HCT116 (cell line): ENCODE data around the gene PCDHB2. TPM values are rescaled to one million over a fixed set of nuclear protein-coding genes. Genes with fewer than 3 reads are reported as not detected.
A peak's percentile ranks its signal among the peaks of the same experiment; 100 is the strongest.

Experiments
- ATAC-seq: fragments of 200-7000 bp; cut with Tn5 transposase; 2 replicates; pipeline ENCODE4 v1.9.1; 2020; ENCODE audit warnings: mild to moderate bottlenecking, moderate library complexity
- Bru-seq: library from RNA; stranded (reverse); fragments of 400-500 nt; gene quantifications from one replicate; lab custom pipeline; 2021; lab: Mats Ljungman, UMichigan
- BruChase-seq, 2 experiments: library from RNA; stranded (reverse); fragments of 400-500 nt; gene quantifications; one replicate each; lab custom pipeline; 2021; lab: Mats Ljungman, UMichigan
- BruUV-seq: library from RNA; stranded (reverse); fragments of 400-500 nt; replicated peaks from 2 replicates; lab custom pipeline; 2021; lab: Mats Ljungman, UMichigan
- CTCF ChIA-PET: fragments of 300-600 bp; sonication (Branson Sonifier 250); formaldehyde crosslinking; loops from one replicate; lab custom pipeline; 2021; ENCODE audit warnings: antibody characterized with exemption; lab: Charles Lee
- POLR2A ChIA-PET: fragments of 300-600, 350-600 bp; sonication (Branson Sonifier 250); formaldehyde crosslinking; loops from one replicate; lab custom pipeline; 2021; ENCODE audit warnings: antibody characterized with exemption; lab: Charles Lee
- RAD21 ChIA-PET, 2 experiments: fragments of 300-600 bp; sonication (Branson Sonifier 250); formaldehyde crosslinking; loops; one replicate each; lab custom pipeline; 2023; ENCODE audit warnings: low total read pairs in 2 of 2; ENCODE audit not compliant: uncharacterized antibody in 2 of 2, unreplicated experiment in 2 of 2, low non-redundant PET in 1 of 2; lab: Charles Lee
- DNase-seq: peaks from one replicate; pipeline ENCODE4 v3.0.0-alpha.2; 2010; ENCODE audit warnings: low read depth, low spot score
- H2AFZ ChIP-seq: fragments of 200-600 bp; shearing (Covaris generic), sonication (generic); 2 replicates; pipeline ENCODE4 v1.6.1; 2017; ENCODE audit warnings: low read depth, mixed run types, mixed read lengths, antibody characterized with exemption, low read length; ENCODE audit not compliant: poor library complexity, severe bottlenecking
- H3K27ac ChIP-seq: 2 replicates; pipeline ENCODE4 v1.5.1; 2012; ENCODE audit warnings: low read depth, low read length
- H3K27me3 ChIP-seq: fragments of 200-600 bp; sonication (generic); 2 replicates; pipeline ENCODE4 v1.6.1; 2016; ENCODE audit warnings: mixed run types, low read length, mixed read lengths; ENCODE audit not compliant: insufficient read depth
- H3K36me3 ChIP-seq, 2 experiments: fragments of 200-500 bp in 1 of 2; fragments of 200-600 bp in 1 of 2; sonication (Bioruptor generic) in 1 of 2; sonication (generic) in 1 of 2; 2 replicates each; pipeline versions ENCODE4 v1.5.1 to v1.6.1; 2014 to 2016; ENCODE audit warnings: low read length in 2 of 2, inconsistent platforms in 1 of 2, mixed read lengths in 1 of 2, mixed run types in 1 of 2; ENCODE audit not compliant: insufficient read depth in 2 of 2, control insufficient read depth in 1 of 2
- H3K4me1 ChIP-seq, 2 experiments: fragments of 200-600 bp in 1 of 2; sonication (generic) in 1 of 2; 2 replicates each; pipeline versions ENCODE4 v1.5.1 to v1.6.1; 2012 to 2017; ENCODE audit warnings: low read length in 2 of 2, inconsistent platforms in 1 of 2, mild to moderate bottlenecking in 1 of 2, mixed read lengths in 1 of 2, mixed run types in 1 of 2, moderate library complexity in 1 of 2; ENCODE audit not compliant: insufficient read depth in 2 of 2, control insufficient read depth in 1 of 2
- H3K4me2 ChIP-seq: fragments of 200-600 bp; sonication (generic); 2 replicates; pipeline ENCODE4 v1.6.1; 2017; ENCODE audit warnings: mixed run types, low read length, mixed read lengths
- H3K4me3 ChIP-seq, 2 experiments: fragments of 200-600 bp in 1 of 2; sonication (generic) in 1 of 2; replicated peaks in 1 of 2; 2 replicates each; pipeline ENCODE4 v1.5.1; 2011 to 2016; ENCODE audit warnings: low read length in 2 of 2, control low read depth in 1 of 2, low read depth in 1 of 2, mild to moderate bottlenecking in 1 of 2, mixed read lengths in 1 of 2, mixed run types in 1 of 2
- H3K79me2 ChIP-seq: fragments of 200-600 bp; sonication (generic); 2 replicates; pipeline ENCODE4 v1.6.1; 2017; ENCODE audit warnings: mild to moderate bottlenecking, mixed run types, low read length, moderate library complexity, mixed read lengths; ENCODE audit not compliant: insufficient read depth
- H3K9ac ChIP-seq: fragments of 200-600 bp; sonication (generic); 2 replicates; pipeline ENCODE4 v1.6.1; 2016; ENCODE audit warnings: low read length, mixed read lengths
- H3K9me2 ChIP-seq: fragments of 200-600 bp; sonication (generic), shearing (Covaris generic); 2 replicates; pipeline ENCODE4 v1.6.1; 2017; ENCODE audit warnings: mixed run types, mild to moderate bottlenecking, moderate library complexity; ENCODE audit not compliant: insufficient read depth
- H3K9me3 ChIP-seq, 2 experiments: fragments of 200-500 bp in 1 of 2; fragments of 200-600 bp in 1 of 2; sonication (Bioruptor generic) in 1 of 2; sonication (generic) in 1 of 2; 2 replicates each; pipeline ENCODE4 v1.6.1; 2014 to 2017; ENCODE audit warnings: low read length in 2 of 2, mixed read lengths in 2 of 2, inconsistent platforms in 1 of 2, low read depth in 1 of 2, mild to moderate bottlenecking in 1 of 2, mixed run types in 1 of 2, moderate library complexity in 1 of 2; ENCODE audit not compliant: control insufficient read depth in 1 of 2, insufficient read depth in 1 of 2
- H4K20me1 ChIP-seq: fragments of 200-600 bp; sonication (generic), shearing (Covaris generic); 2 replicates; pipeline ENCODE4 v1.6.1; 2017; ENCODE audit warnings: mixed run types, mild to moderate bottlenecking, moderate library complexity; ENCODE audit not compliant: insufficient read depth
- CBX3 ChIP-seq: IDR thresholded peaks from 2 replicates; pipeline ENCODE4 v1.6.1; 2012; ENCODE audit warnings: low read depth
- EGR1 ChIP-seq: IDR thresholded peaks from 2 replicates; pipeline ENCODE4 v1.6.1; 2012; ENCODE audit warnings: low read depth
- EZH2 ChIP-seq: fragments of 200-600 bp; sonication (generic); IDR thresholded peaks from 2 replicates; pipeline ENCODE4 v1.6.1; 2017; ENCODE audit warnings: antibody characterized with exemption, mixed run types
- JUND ChIP-seq: IDR thresholded peaks from 2 replicates; pipeline ENCODE4 v1.6.1; 2012
- POLR2A ChIP-seq: IDR thresholded peaks from 2 replicates; pipeline ENCODE4 v1.7.0; 2011; ENCODE audit warnings: borderline replicate concordance; ENCODE audit not compliant: insufficient read depth, insufficient read length; ENCODE audit errors: extremely low read depth
- POLR2AphosphoS5 ChIP-seq: IDR thresholded peaks from 2 replicates; pipeline ENCODE4 v1.6.1; 2011; ENCODE audit warnings: mild to moderate bottlenecking, low read depth, low read length, moderate library complexity
- SP1 ChIP-seq: IDR thresholded peaks from 2 replicates; pipeline ENCODE4 v1.6.1; 2012; ENCODE audit warnings: low read depth
- TCF7L2 ChIP-seq: IDR thresholded peaks from 2 replicates; pipeline ENCODE4 v1.7.0; 2011; ENCODE audit warnings: borderline replicate concordance, inconsistent platforms; ENCODE audit not compliant: insufficient read depth, insufficient read length; ENCODE audit errors: extremely low read depth
- intact Hi-C: fragments of 100-400 bp; cut with micrococcal nuclease; formaldehyde crosslinking; loops from 2 replicates; pipeline ENCODE4 v1.10.0; 2022
- long read RNA-seq: library from polyadenylated mRNA; unstranded; transcript quantifications from one replicate; pipeline ENCODE4 v2.0.0, GENCODE V29; 2021; ENCODE audit not compliant: unreplicated experiment
- polyA plus RNA-seq: library from polyadenylated mRNA; unstranded; fragments of >200 nt; gene quantifications from 2 replicates; pipeline ENCODE4 v1.2.1, GENCODE V29; 2012; ENCODE audit warnings: missing spikeins
- total RNA-seq: library from RNA; stranded (reverse); gene quantifications from one replicate; pipeline ENCODE4 v1.2.1, GENCODE V29; 2021; ENCODE audit not compliant: unreplicated experiment
- TF ChIP-seq, protein P1 (sequence below): IDR thresholded peaks from 2 replicates; pipeline ENCODE4 v1.6.1; 2012
- TF ChIP-seq, protein P2 (sequence below): IDR thresholded peaks from 2 replicates; pipeline ENCODE4 v1.6.1; 2012; ENCODE audit warnings: low read depth

Gene PCDHB2
- not detected for total RNA-seq
- 0.02 TPM in 1 of 2 replicates, not detected in the other for polyA plus RNA-seq
- Bru-seq, nascent RNA: percentile 12 among the genes with signal in this experiment
- BruChase-seq, experiment 1, labeled RNA remaining after a 6-hour chase: percentile 17 among the genes with signal in this experiment
- BruChase-seq, experiment 2, labeled RNA remaining after a 2-hour chase: not detected
- long read RNA-seq: 0 reads

DNA sequence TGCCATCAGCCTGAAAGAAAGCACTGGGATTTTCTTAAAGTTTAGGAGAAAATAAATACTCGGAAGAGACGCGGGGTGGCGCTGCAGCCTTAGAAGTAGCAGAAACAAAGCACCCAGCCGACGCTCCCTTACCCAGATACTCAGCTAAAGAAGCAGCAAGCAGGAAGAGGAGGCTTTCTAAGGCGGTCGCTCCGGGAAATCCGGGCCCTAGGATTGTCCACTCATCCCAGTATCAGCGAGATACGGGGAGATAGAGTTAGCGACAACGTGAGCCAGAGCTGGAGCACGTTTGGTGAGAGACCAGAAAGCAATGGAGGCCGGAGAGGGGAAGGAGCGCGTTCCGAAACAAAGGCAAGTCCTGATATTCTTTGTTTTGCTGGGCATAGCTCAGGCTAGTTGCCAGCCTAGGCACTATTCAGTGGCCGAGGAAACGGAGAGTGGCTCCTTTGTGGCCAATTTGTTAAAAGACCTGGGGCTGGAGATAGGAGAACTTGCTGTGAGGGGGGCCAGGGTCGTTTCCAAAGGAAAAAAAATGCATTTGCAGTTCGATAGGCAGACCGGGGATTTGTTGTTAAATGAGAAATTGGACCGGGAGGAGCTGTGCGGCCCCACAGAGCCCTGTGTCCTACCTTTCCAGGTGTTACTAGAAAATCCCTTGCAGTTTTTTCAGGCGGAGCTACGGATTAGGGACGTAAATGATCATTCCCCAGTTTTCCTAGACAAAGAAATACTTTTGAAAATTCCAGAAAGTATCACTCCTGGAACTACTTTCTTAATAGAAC, at the start of gene PCDHB2:
PCDHB2 (plus strand) TSS at position 135 of the 782 bp plus-strand sequence; CDS start at position 311, 176 bp downstream.
- TF ChIP-seq EGR1: no peak
- TF ChIP-seq, protein P1, sequence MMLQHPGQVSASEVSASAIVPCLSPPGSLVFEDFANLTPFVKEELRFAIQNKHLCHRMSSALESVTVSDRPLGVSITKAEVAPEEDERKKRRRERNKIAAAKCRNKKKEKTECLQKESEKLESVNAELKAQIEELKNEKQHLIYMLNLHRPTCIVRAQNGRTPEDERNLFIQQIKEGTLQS: no peak
- no peak for TF ChIP-seq TCF7L2
- TF ChIP-seq, protein P2, sequence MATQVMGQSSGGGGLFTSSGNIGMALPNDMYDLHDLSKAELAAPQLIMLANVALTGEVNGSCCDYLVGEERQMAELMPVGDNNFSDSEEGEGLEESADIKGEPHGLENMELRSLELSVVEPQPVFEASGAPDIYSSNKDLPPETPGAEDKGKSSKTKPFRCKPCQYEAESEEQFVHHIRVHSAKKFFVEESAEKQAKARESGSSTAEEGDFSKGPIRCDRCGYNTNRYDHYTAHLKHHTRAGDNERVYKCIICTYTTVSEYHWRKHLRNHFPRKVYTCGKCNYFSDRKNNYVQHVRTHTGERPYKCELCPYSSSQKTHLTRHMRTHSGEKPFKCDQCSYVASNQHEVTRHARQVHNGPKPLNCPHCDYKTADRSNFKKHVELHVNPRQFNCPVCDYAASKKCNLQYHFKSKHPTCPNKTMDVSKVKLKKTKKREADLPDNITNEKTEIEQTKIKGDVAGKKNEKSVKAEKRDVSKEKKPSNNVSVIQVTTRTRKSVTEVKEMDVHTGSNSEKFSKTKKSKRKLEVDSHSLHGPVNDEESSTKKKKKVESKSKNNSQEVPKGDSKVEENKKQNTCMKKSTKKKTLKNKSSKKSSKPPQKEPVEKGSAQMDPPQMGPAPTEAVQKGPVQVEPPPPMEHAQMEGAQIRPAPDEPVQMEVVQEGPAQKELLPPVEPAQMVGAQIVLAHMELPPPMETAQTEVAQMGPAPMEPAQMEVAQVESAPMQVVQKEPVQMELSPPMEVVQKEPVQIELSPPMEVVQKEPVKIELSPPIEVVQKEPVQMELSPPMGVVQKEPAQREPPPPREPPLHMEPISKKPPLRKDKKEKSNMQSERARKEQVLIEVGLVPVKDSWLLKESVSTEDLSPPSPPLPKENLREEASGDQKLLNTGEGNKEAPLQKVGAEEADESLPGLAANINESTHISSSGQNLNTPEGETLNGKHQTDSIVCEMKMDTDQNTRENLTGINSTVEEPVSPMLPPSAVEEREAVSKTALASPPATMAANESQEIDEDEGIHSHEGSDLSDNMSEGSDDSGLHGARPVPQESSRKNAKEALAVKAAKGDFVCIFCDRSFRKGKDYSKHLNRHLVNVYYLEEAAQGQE: no peak
- TF ChIP-seq EZH2: no peak
- no peak for TF ChIP-seq SP1
- no peak for TF ChIP-seq POLR2A
- no peak for TF ChIP-seq CBX3
- TF ChIP-seq JUND: no peak
- TF ChIP-seq POLR2AphosphoS5: no peak
- ATAC-seq: no peak
- no peak for DNase-seq
- CTCF ChIA-PET: no interaction called here
- RAD21 ChIA-PET: no interaction called here
- no peak within 1 kb of the TSS for H3K4me2 ChIP-seq
- no peaks in the 10 kb centered on the region for H4K20me1 ChIP-seq
- intact Hi-C loops: no loop called here
- no peak within 1 kb of the TSS for H2AFZ ChIP-seq
- no TSS peak for BruUV-seq
- no peaks in the 10 kb centered on the region for H3K9me2 ChIP-seq
- H3K36me3 ChIP-seq: no peaks in the 10 kb centered on the region
- POLR2A ChIA-PET: no interaction called here
- peaks cover 5 to 6% of the 10 kb centered on the region in 2 experiments; a peak in 2 of 4 replicates for H3K9me3 ChIP-seq
- H3K27me3 ChIP-seq: no peaks in the 10 kb centered on the region
- no peaks in the 10 kb centered on the region for H3K79me2 ChIP-seq
- H3K4me3 ChIP-seq: no peak within 1 kb of the TSS
- H3K4me1 ChIP-seq: no peaks in the 10 kb centered on the region
- no peak within 1 kb of the TSS for H3K9ac ChIP-seq
- H3K27ac ChIP-seq: no peak within 1 kb of the TSS
